ENCODE results near the gene SURF4. TPM values are rescaled to one million over a fixed set of nuclear protein-coding genes. Genes with fewer than 3 reads are reported as not detected.

The SURF4 gene
- total RNA-seq, 1 donor from 2014 or later: 243 TPM

DNA sequence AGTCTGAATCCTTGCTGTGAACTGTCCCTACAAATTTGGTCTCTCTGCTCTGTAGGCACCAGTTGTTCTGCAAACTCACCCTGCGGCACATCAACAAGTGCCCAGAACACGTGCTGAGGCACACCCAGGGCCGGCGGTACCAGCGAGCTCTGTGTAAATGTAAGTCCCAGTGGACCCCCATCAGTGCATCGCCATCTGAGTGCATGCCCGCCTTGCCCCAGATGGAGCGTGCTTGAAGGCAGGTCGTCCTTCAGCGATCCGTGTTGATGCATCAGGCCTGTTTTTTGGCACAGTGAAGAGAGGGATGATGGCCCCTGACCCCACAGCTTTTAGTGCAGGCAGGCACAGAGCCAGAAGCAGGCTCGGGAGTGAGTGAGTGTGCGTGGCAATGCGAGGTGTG lies 18.2 kb downstream of the SURF4 start:
- Mint-ChIP-seq H3K27ac (ENCODE audit: unreplicated experiment) (no peak overlapping the region), H3K9me3 (ENCODE audit: low read depth) (no peaks in the 10 kb centered on the region), H3K36me3 (ENCODE audit: low read depth) (peaks cover 9% of the 10 kb centered on the region), H3K4me3 (ENCODE audit: unreplicated experiment) (peak overlapping the region; percentile 85), H3K4me1 (ENCODE audit: low read depth) (peaks cover 26% of the 10 kb centered on the region), H3K27me3 (ENCODE audit: low read depth) (no peaks in the 10 kb centered on the region)
- no peak for DNase-seq (ENCODE audit: low spot score)
- TF ChIP-seq, protein P1, sequence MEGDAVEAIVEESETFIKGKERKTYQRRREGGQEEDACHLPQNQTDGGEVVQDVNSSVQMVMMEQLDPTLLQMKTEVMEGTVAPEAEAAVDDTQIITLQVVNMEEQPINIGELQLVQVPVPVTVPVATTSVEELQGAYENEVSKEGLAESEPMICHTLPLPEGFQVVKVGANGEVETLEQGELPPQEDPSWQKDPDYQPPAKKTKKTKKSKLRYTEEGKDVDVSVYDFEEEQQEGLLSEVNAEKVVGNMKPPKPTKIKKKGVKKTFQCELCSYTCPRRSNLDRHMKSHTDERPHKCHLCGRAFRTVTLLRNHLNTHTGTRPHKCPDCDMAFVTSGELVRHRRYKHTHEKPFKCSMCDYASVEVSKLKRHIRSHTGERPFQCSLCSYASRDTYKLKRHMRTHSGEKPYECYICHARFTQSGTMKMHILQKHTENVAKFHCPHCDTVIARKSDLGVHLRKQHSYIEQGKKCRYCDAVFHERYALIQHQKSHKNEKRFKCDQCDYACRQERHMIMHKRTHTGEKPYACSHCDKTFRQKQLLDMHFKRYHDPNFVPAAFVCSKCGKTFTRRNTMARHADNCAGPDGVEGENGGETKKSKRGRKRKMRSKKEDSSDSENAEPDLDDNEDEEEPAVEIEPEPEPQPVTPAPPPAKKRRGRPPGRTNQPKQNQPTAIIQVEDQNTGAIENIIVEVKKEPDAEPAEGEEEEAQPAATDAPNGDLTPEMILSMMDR (IDR thresholded peaks at IDR 0.05): no peak

DNA sequence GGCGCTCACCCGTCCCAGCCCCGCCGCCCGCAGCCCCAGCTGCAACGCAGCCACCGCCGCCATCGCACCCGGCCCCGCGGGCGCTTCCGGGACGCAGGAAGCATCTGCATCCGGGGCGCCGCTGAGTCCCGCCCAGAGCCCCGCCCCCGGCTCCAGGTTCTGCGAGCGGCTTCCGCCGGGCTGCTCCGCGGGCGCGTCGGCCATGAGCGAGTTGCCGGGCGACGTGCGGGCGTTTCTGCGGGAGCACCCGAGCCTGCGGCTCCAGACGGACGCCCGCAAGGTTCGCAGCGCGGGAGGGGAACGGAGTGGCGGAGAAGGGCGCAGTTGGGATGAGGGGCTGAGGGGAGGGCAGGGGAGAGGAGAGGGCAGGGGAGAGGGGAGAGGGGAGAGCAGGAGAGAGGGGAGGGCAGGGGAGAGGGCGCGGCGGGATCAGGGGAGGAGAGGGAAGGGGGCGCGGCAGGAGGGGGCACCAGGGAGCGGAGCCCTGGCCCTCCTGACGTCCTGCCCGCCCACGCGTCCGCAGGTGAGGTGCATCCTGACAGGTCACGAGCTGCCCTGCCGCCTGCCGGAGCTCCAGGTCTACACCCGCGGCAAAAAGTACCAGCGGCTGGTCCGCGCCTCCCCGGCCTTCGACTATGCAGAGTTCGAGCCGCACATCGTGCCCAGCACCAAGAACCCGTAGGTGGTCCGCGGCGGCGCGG lies 19.3 kb downstream of the SURF4 start, which contains the start of the genes SURF1 and SURF2:
Gene SURF1, minus strand, starts transcription at position 97 of the 701 bp plus-strand sequence. Its CDS starts 34 bp downstream, at position 63.
Gene SURF2, plus strand, starts transcription at position 160 of the 701 bp plus-strand sequence. Its CDS starts 43 bp downstream, at position 203.
- peaks cover 8% of the 10 kb centered on the region for H3K36me3 Mint-ChIP-seq (ENCODE audit: low read depth)
- H3K4me1 Mint-ChIP-seq (ENCODE audit: low read depth): peaks cover 26% of the 10 kb centered on the region
- peak within 1 kb of the TSS; percentile 77 for H3K27ac Mint-ChIP-seq (ENCODE audit: unreplicated experiment)
- no peaks in the 10 kb centered on the region for H3K9me3 Mint-ChIP-seq (ENCODE audit: low read depth)
- TF ChIP-seq, protein P1 (IDR thresholded peaks at IDR 0.05): peak; percentile 12
- peak within 1 kb of the TSS; percentile 85 for H3K4me3 Mint-ChIP-seq (ENCODE audit: unreplicated experiment)
- no peaks in the 10 kb centered on the region for H3K27me3 Mint-ChIP-seq (ENCODE audit: low read depth)
- peak; percentile 92 for DNase-seq (ENCODE audit: low spot score)

DNA sequence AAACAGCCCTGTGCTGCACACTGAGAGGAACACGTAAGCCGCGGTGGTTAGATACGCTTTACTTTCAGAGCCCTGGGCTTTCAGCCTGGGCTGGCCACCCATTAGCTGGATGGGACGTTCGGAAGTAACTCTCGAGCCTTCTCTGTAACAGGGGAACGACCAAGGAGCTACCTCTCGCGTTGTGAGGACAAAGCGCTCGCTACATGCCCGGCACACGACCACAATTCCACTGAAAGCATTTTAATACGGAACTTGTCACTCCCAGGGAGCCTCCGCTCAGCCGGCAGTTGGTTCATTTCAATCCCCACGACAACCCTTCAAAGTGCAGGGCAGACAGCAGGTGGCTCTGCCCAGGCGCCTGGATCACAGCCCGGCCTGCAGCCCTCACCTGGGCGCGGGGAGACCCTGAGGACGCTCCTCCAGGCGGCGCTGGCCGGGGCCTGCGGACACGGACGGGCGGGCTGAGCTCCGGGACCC lies 19.9 kb downstream of the SURF4 start:
- no peak for DNase-seq (ENCODE audit: low spot score)
- Mint-ChIP-seq H3K36me3 (ENCODE audit: low read depth) (peaks cover 9% of the 10 kb centered on the region), H3K27me3 (ENCODE audit: low read depth) (no peaks in the 10 kb centered on the region), H3K4me3 (ENCODE audit: unreplicated experiment) (peak overlapping the region; percentile 85), H3K4me1 (ENCODE audit: low read depth) (peaks cover 31% of the 10 kb centered on the region), H3K27ac (ENCODE audit: unreplicated experiment) (peak overlapping the region; percentile 77), H3K9me3 (ENCODE audit: low read depth) (no peaks in the 10 kb centered on the region)
- TF ChIP-seq, protein P1 (IDR thresholded peaks at IDR 0.05): peak; percentile 39

DNA sequence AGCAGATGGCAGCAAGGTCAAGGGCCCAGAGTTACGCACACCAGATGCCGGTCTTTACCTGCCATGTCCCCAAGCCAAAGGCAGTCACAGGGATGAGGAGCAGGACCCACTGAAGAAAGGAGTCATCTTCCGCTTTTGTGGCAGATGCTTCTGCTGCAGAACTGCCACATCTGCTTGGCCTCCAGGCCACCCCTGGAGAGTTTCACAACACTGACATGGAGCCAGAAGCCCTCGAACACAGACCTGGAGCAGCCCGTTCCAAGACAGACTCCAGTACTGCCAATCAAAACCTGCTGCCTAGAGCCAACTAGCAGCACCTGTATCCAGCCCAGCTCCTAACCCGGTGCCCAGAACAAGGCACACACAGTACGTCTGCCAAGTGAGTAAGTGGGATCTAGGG lies 21.1 kb downstream of the SURF4 start:
- H3K36me3 Mint-ChIP-seq (ENCODE audit: low read depth): peaks cover 15% of the 10 kb centered on the region
- H3K4me3 Mint-ChIP-seq (ENCODE audit: unreplicated experiment): peak overlapping the region; percentile 85
- no peak for DNase-seq (ENCODE audit: low spot score)
- peak overlapping the region; percentile 32 for H3K27ac Mint-ChIP-seq (ENCODE audit: unreplicated experiment)
- peaks cover 36% of the 10 kb centered on the region for H3K4me1 Mint-ChIP-seq (ENCODE audit: low read depth)
- H3K9me3 Mint-ChIP-seq (ENCODE audit: low read depth): no peaks in the 10 kb centered on the region
- no peaks in the 10 kb centered on the region for H3K27me3 Mint-ChIP-seq (ENCODE audit: low read depth)
- TF ChIP-seq, protein P1 (IDR thresholded peaks at IDR 0.05): no peak

DNA sequence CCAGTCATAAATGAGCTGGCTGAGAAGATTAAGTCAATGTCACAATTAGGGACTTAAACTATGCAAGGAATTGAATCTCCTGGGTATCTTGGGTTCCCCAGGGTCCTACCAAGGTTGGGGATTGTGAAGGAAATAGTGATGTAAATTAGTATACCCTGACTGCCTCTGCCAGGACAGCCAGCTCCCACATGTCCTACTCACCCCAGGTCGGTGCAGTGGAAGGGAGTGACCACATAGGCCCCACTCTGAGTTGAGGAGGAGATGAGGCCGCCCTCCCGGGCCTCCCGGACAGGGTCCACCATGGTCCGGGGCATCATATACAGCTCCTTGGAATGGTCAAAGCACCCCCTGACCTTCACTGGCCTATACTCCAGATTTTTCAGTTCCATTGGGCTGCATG lies 22.3 kb downstream of the SURF4 start:
- DNase-seq (ENCODE audit: low spot score): no peak

More for the DNA sequence above, 22.3 kb downstream of the SURF4 start:
- no peaks in the 10 kb centered on the region for H3K27me3 Mint-ChIP-seq (ENCODE audit: low read depth)
- H3K36me3 Mint-ChIP-seq (ENCODE audit: low read depth): peaks cover 26% of the 10 kb centered on the region
- H3K9me3 Mint-ChIP-seq (ENCODE audit: low read depth): no peaks in the 10 kb centered on the region
- TF ChIP-seq, protein P1 (IDR thresholded peaks at IDR 0.05): no peak
- peak overlapping the region; percentile 45 for H3K27ac Mint-ChIP-seq (ENCODE audit: unreplicated experiment)
- peaks cover 49% of the 10 kb centered on the region for H3K4me1 Mint-ChIP-seq (ENCODE audit: low read depth)
- no peak overlapping the region for H3K4me3 Mint-ChIP-seq (ENCODE audit: unreplicated experiment)
